Panc1 (cell line): ENCODE measurements around the gene CXorf58. TPM values are rescaled to one million over a fixed set of nuclear protein-coding genes. Genes with fewer than 3 reads are reported as not detected.

Experiments used
- ATAC-seq: fragments of 200-7000 bp; cut with Tn5 transposase; 2 replicates; pipeline ENCODE4 v1.9.1; 2020; ENCODE audit warnings: mild to moderate bottlenecking, moderate library complexity
- BruUV-seq: library from RNA; stranded (reverse); fragments of 400-500 nt; replicated peaks from 2 replicates; lab custom pipeline; 2021; lab: Mats Ljungman, UMichigan
- CTCF ChIA-PET: fragments of 300-600 bp; sonication (Branson Sonifier 250); formaldehyde crosslinking; loops from one replicate; lab custom pipeline; 2022; ENCODE audit warnings: antibody characterized with exemption; lab: Charles Lee
- POLR2A ChIA-PET: fragments of 300-600 bp; sonication (Branson Sonifier 250); formaldehyde crosslinking; loops from one replicate; lab custom pipeline; 2022; ENCODE audit warnings: antibody characterized with exemption; lab: Charles Lee
- DNase-seq: peaks from one replicate; pipeline ENCODE4 v3.0.0-alpha.2; 2010; ENCODE audit warnings: low read depth, low spot score
- H3K27ac ChIP-seq: 2 replicates; pipeline ENCODE4 v1.5.1; 2011; ENCODE audit warnings: mild to moderate bottlenecking, low read length, inconsistent platforms
- H3K27me3 ChIP-seq: fragments of 200-500 bp; sonication (Bioruptor generic); 2 replicates; pipeline ENCODE4 v1.6.0; 2014; ENCODE audit warnings: low read length, inconsistent platforms; ENCODE audit not compliant: control insufficient read depth, insufficient read depth
- H3K36me3 ChIP-seq: fragments of 200-500 bp; sonication (Bioruptor generic); 2 replicates; pipeline ENCODE4 v1.5.1; 2014; ENCODE audit warnings: inconsistent platforms, mild to moderate bottlenecking, low read length, moderate library complexity; ENCODE audit not compliant: control insufficient read depth, insufficient read depth
- H3K4me1 ChIP-seq: 2 replicates; pipeline ENCODE4 v1.5.1; 2011; ENCODE audit warnings: inconsistent platforms, mild to moderate bottlenecking, low read length, moderate library complexity; ENCODE audit not compliant: control insufficient read depth, insufficient read depth
- H3K4me3 ChIP-seq, 2 experiments: 2 replicates each; pipeline ENCODE4 v1.5.1; 2011 to 2012; ENCODE audit warnings: low read depth in 2 of 2, low read length in 2 of 2, mild to moderate bottlenecking in 2 of 2, inconsistent platforms in 1 of 2, moderate library complexity in 1 of 2
- H3K9me3 ChIP-seq: fragments of 200-500 bp; sonication (Bioruptor generic); 2 replicates; pipeline ENCODE4 v1.5.1; 2014; ENCODE audit warnings: low read depth, mild to moderate bottlenecking, inconsistent platforms, low read length, moderate library complexity; ENCODE audit not compliant: control insufficient read depth, insufficient read depth
- CTCF ChIP-seq: fragments of 450-650 bp; IDR thresholded peaks from 2 replicates; pipeline ENCODE4 v1.5.1; 2017; ENCODE audit warnings: mild to moderate bottlenecking
- POLR2AphosphoS5 ChIP-seq: IDR thresholded peaks from 2 replicates; pipeline ENCODE4 v1.6.1; 2012; ENCODE audit warnings: mild to moderate bottlenecking, low read depth, low read length, moderate library complexity
- REST ChIP-seq, 2 experiments: IDR thresholded peaks; 2 replicates each; pipeline ENCODE4 v1.6.1; 2011 to 2012; ENCODE audit warnings: low read depth in 2 of 2, control low read depth in 1 of 2, low read length in 1 of 2, mild to moderate bottlenecking in 1 of 2, moderate library complexity in 1 of 2; ENCODE audit not compliant: insufficient read depth in 1 of 2
- SIN3A ChIP-seq: IDR thresholded peaks from 2 replicates; pipeline ENCODE4 v1.6.1; 2012; ENCODE audit warnings: low read depth, mild to moderate bottlenecking, low read length, moderate library complexity, borderline replicate concordance; ENCODE audit not compliant: insufficient read depth
- TCF7L2 ChIP-seq: IDR thresholded peaks from 2 replicates; pipeline ENCODE4 v1.6.1; 2011; ENCODE audit warnings: mild to moderate bottlenecking, low read depth, low read length, inconsistent platforms
- in situ Hi-C: cut with HindIII; loops from 2 replicates; pipeline ENCODE4 v1.10.0; 2016; ENCODE audit warnings: low sequenced_read_pairs, low pct_unique_long_range_greater_than_20kb
- intact Hi-C: fragments of 100-400 bp; cut with micrococcal nuclease; formaldehyde crosslinking; loops from one replicate; pipeline ENCODE4 v1.10.0; 2022; ENCODE audit not compliant: unreplicated experiment
- total RNA-seq: library from RNA; stranded (reverse); gene quantifications from one replicate; pipeline ENCODE4 v1.2.1, GENCODE V29; 2021; ENCODE audit not compliant: unreplicated experiment

CXorf58 gene
- total RNA-seq, 1 experiment from 2014 or later = 0.41 TPM

DNA sequence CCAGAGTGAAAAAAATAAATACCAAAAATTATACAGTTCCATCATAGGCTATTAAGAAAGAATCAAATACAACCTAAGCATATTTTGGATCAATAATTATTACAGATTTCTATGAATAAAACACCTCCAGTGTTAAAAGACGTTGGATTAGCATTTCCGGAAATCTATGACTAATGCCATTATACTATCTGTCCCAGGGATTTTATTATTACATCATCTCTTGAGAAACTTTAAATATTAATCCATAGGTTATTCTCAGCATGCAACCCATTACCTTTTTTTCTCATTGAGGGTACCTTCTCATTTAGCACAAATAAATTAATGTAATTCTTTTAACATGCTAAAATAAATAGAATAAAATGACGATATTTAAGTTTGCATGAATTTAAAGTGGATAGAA lies 44.6 kb downstream of the CXorf58 start:
- no peaks in the 10 kb centered on the region for H3K36me3 ChIP-seq
- in situ Hi-C loops = no loop called here
- BruUV-seq = no TSS peak
- TF ChIP-seq CTCF = no peak
- no peak for TF ChIP-seq SIN3A
- TF ChIP-seq TCF7L2 = no peak
- no peak for TF ChIP-seq POLR2AphosphoS5
- TF ChIP-seq REST (IDR thresholded peaks at IDR 0.05; ENCODE audit: insufficient read depth in 1 of 2, low read depth in 2 of 2, low read length in 1 of 2) = no peak
- ATAC-seq (no peak), DNase-seq (no peak)
- intact Hi-C loops = no loop called here
- H3K9me3 ChIP-seq = no peaks in the 10 kb centered on the region
- ChIA-PET POLR2A (no interaction called here), CTCF (no interaction called here)
- no peak overlapping the region; the same call in 1 of the 2 replicates for H3K27ac ChIP-seq
- no peak overlapping the region for H3K4me3 ChIP-seq
- no peaks in the 10 kb centered on the region for H3K4me1 ChIP-seq
- H3K27me3 ChIP-seq = no peaks in the 10 kb centered on the region

GRCh38 chrX:23952984-23953907 lies 45.4 kb downstream of the CXorf58 start:
- ChIA-PET CTCF (no interaction called here), POLR2A (interaction anchor here (0.6 kb wide), 1 partner anchor 36 kb away, joined by 6 read pairs; no protein-coding TSS in a partner anchor)
- intact Hi-C loops (no loop called here), in situ Hi-C loops (no loop called here)
- DNase-seq (no peak), ATAC-seq (peak; percentile 70; the same call in 1 of the 2 replicates)
- Histone ChIP-seq H3K4me3 (peak overlapping the region; percentile 4 to 16; a peak in 3 of 4 replicates), H3K27me3 (no peaks in the 10 kb centered on the region), H3K36me3 (no peaks in the 10 kb centered on the region), H3K27ac (peak overlapping the region; percentile 48; the same call in 1 of the 2 replicates), H3K4me1 (no peaks in the 10 kb centered on the region), H3K9me3 (no peaks in the 10 kb centered on the region)
- BruUV-seq = no TSS peak
- TF ChIP-seq CTCF (no peak), POLR2AphosphoS5 (no peak), SIN3A (no peak), TCF7L2 (no peak), REST (IDR thresholded peaks at IDR 0.05; ENCODE audit: insufficient read depth in 1 of 2, low read depth in 2 of 2, low read length in 1 of 2) (no peak)
